ENCODE measurements around the gene UBALD1.

Gene UBALD1

GRCh38 chr16:4591191-4591590 is 23.5 kb downstream of the UBALD1 start:
- Histone ChIP-seq H3K4me3 (ENCODE audit: low read length) (no peak overlapping the region), H3K4me1 (ENCODE audit: control insufficient read depth, low read length) (no peaks in the 10 kb centered on the region), H3K9me2 (replicated peaks; ENCODE audit: control insufficient read depth, low read length) (no peaks in the 10 kb centered on the region), H3K79me2 (ENCODE audit: control insufficient read depth, low read length) (no peaks in the 10 kb centered on the region), H4K20me1 (ENCODE audit: control insufficient read depth, insufficient read depth, low read depth, low read length) (no peaks in the 10 kb centered on the region), H3K4me2 (ENCODE audit: low read length) (no peak overlapping the region), H3F3A (ENCODE audit: control insufficient read depth, insufficient read depth) (no peaks in the 10 kb centered on the region), H3K27me3 (ENCODE audit: control insufficient read depth, low read length) (peaks cover 13% of the 10 kb centered on the region; the same call in 1 of the 2 replicates), H3K9me3 (ENCODE audit: control insufficient read depth, insufficient read depth, low read length) (no peaks in the 10 kb centered on the region), H3K36me3 (ENCODE audit: control insufficient read depth, low read length) (no peaks in the 10 kb centered on the region), H3K27ac (ENCODE audit: low read depth, low read length) (no peak overlapping the region)
- TF ChIP-seq EZH2phosphoT487 (IDR thresholded peaks at IDR 0.05; ENCODE audit: borderline replicate concordance, low read length): no peak
- TF ChIP-seq CTCF (IDR thresholded peaks at IDR 0.05; ENCODE audit: low read depth, low read length, poor library complexity, severe bottlenecking): no peak

GRCh38 chr16:4588961-4589360 is 25.7 kb downstream of the UBALD1 start:
- TF ChIP-seq CTCF (IDR thresholded peaks at IDR 0.05; ENCODE audit: low read depth, low read length, poor library complexity, severe bottlenecking): no peak
- no peak for TF ChIP-seq EZH2phosphoT487 (IDR thresholded peaks at IDR 0.05; ENCODE audit: borderline replicate concordance, low read length)
- peaks cover 13% of the 10 kb centered on the region; the same call in 1 of the 2 replicates for H3K27me3 ChIP-seq (ENCODE audit: control insufficient read depth, low read length)
- no peaks in the 10 kb centered on the region for H3K4me1 ChIP-seq (ENCODE audit: control insufficient read depth, low read length)
- no peak overlapping the region for H3K4me2 ChIP-seq (ENCODE audit: low read length)
- no peaks in the 10 kb centered on the region for H3K36me3 ChIP-seq (ENCODE audit: control insufficient read depth, low read length)
- H3F3A ChIP-seq (ENCODE audit: control insufficient read depth, insufficient read depth): no peaks in the 10 kb centered on the region
- H3K9me3 ChIP-seq (ENCODE audit: control insufficient read depth, insufficient read depth, low read length): no peaks in the 10 kb centered on the region
- no peaks in the 10 kb centered on the region for H3K9me2 ChIP-seq (replicated peaks; ENCODE audit: control insufficient read depth, low read length)
- no peak overlapping the region for H3K4me3 ChIP-seq (ENCODE audit: low read length)
- no peaks in the 10 kb centered on the region for H3K79me2 ChIP-seq (ENCODE audit: control insufficient read depth, low read length)
- no peaks in the 10 kb centered on the region for H4K20me1 ChIP-seq (ENCODE audit: control insufficient read depth, insufficient read depth, low read depth, low read length)
- H3K27ac ChIP-seq (ENCODE audit: low read depth, low read length): no peak overlapping the region

- Histone ChIP-seq H3F3A (ENCODE audit: control insufficient read depth, insufficient read depth) (no peaks in the 10 kb centered on the region), H4K20me1 (ENCODE audit: control insufficient read depth, insufficient read depth, low read depth, low read length) (no peaks in the 10 kb centered on the region), H3K79me2 (ENCODE audit: control insufficient read depth, low read length) (no peaks in the 10 kb centered on the region), H3K4me1 (ENCODE audit: control insufficient read depth, low read length) (no peaks in the 10 kb centered on the region), H3K9me2 (replicated peaks; ENCODE audit: control insufficient read depth, low read length) (no peaks in the 10 kb centered on the region), H3K9me3 (ENCODE audit: control insufficient read depth, insufficient read depth, low read length) (no peaks in the 10 kb centered on the region), H3K27ac (ENCODE audit: low read depth, low read length) (no peak overlapping the region), H3K27me3 (ENCODE audit: control insufficient read depth, low read length) (peaks cover 13% of the 10 kb centered on the region; the same call in 1 of the 2 replicates), H3K4me2 (ENCODE audit: low read length) (no peak overlapping the region), H3K36me3 (ENCODE audit: control insufficient read depth, low read length) (no peaks in the 10 kb centered on the region), H3K4me3 (ENCODE audit: low read length) (no peak overlapping the region)
- no peak for TF ChIP-seq CTCF (IDR thresholded peaks at IDR 0.05; ENCODE audit: low read depth, low read length, poor library complexity, severe bottlenecking)
- no peak for TF ChIP-seq EZH2phosphoT487 (IDR thresholded peaks at IDR 0.05; ENCODE audit: borderline replicate concordance, low read length)
These were observed 26.3 kb downstream of the UBALD1 start for GRCh38 chr16:4588386-4588785.
